Measurements from ENCODE around the gene EZH1.
A peak's percentile ranks its signal among the peaks of the same experiment; 100 is the strongest.

The EZH1 gene

GRCh38 chr17:42744806-42745617 is at the start of gene EZH1:
TSS of gene EZH1 (minus strand) at chr17:42745040. CDS start at chr17:42728941, 16,099 bp downstream.
- peak; percentile 90 for DNase-seq

DNA sequence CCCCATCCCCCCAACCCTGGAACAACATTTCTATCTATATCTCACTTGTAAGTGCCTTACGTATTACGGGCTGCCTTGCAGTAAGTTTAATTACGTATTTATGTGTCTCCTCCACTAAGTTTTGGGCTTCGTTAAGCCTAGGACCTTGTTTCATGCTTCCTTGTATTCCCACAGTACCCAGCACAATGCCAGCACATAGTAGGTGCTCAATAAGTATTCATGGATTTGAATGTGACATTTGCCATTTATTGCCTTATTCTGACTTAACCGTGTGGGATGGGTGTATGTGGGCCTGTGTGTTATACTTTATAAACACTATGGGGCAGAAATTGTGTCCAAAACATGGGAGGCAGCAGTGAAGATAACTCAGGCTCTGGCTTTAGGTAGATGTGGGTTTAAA is 47.7 kb upstream of the EZH1 start:
- no peak for DNase-seq

DNA sequence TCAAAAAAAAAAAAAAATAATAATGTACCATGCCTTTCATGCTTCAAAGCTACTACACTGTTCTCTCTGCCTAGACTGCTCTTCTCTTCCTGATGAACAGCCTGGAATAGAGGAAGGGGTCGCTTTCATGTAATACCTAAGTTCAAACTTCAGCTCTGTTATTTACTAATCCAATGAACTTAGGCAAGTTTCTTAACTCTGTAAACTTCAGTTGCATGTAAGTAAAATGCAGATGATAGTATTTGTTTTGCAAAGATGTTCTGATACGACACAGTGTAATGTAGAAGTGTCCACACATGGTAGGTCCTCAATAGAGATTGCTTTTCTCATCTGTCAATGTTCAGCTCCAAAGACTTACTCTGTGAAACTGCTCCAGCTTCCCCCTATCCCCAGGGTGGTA is 47.1 kb upstream of the EZH1 start:
- no peak for DNase-seq

DNA sequence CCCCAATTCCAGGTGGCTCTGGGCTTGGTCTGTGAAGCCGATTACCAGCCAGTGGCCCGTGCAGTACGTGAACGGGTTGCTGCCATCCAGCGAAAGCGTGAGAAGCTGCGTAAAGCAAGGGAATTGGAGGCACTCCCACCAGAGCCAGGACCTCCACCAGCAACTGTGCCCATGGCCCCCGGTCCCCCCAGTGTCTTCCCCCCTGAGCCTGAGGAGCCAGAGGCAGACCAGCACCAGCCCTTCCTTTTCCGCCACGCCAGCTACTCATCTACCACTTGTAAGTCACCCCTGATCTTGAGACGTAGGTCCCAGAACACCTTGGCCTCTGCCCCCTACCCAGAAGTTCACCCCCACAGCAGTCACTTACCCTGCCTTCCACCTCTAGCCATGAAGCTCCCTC is 42.4 kb upstream of the EZH1 start:
- no peak for DNase-seq

DNA sequence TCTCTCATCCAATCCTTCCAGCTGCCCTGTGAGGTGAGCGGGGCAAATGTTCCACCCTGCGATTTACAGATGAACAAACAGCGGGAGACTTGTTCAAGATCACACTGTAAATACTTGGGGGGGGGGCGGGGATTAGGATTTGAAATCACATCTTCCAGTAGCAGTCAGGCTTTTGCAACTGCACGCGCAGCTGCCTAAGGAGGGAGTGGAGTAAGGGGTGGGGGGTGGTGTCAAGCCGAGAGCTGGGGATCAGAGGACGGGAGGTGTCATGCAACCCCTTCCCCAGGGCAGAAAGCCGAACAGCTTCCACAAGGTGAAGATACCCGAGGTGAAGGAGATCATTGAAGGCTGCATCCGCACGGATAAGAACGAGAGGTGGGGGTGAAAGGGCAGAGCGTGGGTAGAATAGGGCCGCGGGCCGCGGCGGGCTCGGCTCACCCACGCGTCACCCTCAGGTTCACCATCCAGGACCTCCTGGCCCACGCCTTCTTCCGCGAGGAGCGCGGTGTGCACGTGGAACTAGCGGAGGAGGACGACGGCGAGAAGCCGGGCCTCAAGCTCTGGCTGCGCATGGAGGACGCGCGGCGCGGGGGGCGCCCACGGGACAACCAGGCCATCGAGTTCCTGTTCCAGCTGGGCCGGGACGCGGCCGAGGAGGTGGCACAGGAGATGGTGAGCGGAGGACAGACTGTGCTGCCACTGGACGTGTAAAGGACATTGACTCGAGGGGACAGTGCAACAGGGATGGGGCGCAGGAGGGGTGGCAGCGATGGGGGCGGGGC is 40.2 kb upstream of the EZH1 start:
- no peak for DNase-seq

DNA sequence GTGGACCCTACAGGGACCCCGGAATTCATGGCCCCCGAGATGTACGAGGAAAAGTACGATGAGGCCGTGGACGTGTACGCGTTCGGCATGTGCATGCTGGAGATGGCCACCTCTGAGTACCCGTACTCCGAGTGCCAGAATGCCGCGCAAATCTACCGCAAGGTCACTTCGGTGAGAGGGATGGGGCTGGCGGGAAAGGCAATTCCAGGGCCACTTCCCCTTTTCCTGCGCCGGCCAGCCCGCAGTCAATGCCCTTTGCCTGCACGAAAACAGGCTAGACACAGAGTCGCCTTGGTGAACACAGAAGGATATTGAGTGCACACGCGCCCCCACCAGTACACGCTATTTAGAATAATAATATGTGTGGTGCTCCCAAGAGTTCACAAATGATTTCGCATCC is 39.6 kb upstream of the EZH1 start:
- no peak for DNase-seq

- no peak for DNase-seq
Measured at GRCh38 chr17:42783791-42784138, 38.9 kb upstream of the EZH1 start.

GRCh38 chr17:42783062-42783790 is 38.4 kb upstream of the EZH1 start:
- DNase-seq: no peak

DNA sequence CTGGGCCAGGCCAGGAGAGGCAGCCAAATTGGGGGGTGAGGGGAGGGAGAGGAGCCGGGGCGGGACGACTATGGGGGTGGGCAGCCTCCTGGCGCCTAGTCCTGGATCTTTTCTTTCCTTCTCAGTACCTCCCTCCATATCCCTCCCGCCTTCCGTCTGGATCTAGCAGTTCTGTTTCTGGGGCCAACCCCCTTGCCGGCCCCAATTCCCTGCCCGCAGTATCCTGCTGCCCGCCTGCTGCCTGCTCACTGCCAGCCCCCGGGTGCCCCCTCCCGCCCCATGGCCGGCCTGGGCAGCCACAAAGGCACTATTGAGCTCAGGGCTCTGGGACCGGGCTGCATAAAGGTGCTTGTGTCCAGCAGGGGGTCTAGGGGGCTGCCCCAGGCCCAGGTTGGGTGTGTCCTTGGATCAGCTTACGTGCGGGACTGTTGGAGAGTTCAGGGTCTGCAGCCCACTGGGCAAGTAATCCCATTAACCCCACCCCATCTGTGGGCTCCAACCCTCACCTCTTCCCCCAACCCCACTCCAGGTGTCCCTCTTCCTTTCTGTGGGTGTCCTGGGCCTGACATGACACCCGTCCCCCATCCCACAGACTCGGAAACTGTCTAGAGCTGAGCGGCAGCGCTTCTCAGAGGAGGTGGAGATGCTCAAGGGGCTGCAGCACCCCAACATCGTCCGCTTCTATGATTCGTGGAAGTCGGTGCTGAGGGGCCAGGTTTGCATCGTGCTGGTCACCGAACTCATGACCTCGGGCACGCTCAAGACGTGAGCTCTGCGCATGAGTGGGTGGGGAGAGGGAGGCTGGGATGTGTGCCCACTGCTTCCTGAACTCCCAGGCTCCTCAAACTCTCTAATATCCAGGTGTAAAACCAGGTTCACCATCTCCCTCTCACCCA is 37.6 kb upstream of the EZH1 start:
- DNase-seq: no peak

DNA sequence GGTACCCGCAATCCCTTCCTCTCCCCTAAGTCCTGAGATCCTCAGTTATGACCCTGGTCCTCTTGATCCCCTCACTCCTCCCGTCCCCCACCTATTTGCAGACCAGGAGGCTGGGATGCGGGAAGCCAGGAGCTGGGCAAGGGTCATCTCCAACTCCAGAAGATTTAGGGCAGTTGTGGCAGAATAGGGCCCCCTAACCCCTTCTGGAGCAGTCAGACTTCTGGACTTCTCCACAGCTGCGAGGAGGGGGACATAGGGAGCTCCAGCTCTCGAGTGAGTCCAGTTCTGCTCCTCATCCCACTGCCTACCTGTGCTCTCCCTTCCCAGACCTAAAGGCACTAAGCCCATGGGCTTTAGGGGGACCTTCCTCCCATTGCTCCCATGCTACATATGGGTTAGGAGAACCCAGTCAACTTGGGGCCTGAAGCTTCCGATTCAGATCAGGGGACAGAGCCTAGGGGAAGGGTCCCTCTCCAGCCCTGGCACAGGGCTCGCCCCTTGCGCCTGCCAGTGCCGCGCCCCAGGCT is 36.9 kb upstream of the EZH1 start:
- no peak for DNase-seq

- DNase-seq: no peak
Measured at GRCh38 chr17:42780851-42781638, 36.2 kb upstream of the EZH1 start.

- DNase-seq: no peak
Measured at GRCh38 chr17:42779936-42780850, 35.4 kb upstream of the EZH1 start, which contains the start of gene WNK4. TSS of gene WNK4 (plus strand) at chr17:42780610. CDS start at chr17:42780699, 89 bp downstream.

- no peak for DNase-seq
Measured at GRCh38 chr17:42779304-42779935, 34.6 kb upstream of the EZH1 start.

DNA sequence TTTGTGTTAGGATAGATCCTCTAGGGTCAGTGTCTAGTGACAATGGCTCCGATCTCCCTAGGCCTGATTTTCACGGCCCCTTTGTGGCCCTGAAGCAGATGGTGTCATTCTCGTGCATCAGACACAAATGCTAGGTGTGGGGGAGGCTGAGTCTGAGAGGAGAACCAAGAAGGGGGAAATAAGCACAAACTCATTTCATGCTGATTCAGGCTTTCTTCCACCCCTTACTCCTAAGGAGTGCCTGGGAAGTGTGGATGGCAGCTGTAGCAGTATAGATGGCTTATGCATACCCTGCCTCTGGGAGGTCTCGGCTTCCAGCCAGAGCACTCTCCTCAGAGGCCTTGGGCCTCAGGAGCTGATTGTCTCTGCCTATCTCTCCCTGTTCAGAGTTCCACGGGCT is 33.7 kb upstream of the EZH1 start:
- no peak for DNase-seq

GRCh38 chr17:42775534-42776098 is 30.8 kb upstream of the EZH1 start:
- no peak for DNase-seq

GRCh38 chr17:42774066-42774745 is 29.4 kb upstream of the EZH1 start:
- no peak for DNase-seq

DNA sequence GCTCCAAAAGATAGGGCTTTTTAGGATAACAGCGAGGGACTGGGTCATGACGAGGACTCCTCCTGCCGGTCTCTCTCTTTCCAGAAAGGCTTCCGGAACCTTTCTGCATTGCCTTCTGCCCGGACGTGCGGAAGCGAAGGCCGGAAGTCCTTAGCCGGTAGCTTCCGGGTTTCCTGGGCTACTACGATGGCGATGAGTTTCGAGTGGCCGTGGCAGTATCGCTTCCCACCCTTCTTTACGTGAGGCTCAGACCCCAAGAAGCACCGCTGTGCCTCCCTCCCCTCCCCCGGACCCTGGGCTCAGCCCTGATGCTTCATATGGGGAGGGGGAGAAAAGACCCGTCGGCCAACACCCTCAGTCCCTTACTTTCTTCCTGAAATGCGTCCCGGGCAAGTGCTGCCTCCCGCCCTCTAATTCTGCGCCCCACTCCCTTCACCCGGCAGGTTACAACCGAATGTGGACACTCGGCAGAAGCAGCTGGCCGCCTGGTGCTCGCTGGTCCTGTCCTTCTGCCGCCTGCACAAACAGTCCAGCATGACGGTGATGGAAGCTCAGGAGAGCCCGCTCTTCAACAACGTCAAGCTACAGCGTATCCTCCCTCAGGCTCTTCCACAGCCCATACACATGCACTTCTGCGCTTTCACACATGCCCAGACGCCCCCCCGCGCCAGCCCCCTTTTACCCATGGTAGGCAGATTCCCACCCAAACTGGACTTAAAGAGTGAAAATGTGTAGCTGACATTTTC is 28.6 kb upstream of the EZH1 start, which contains the start of gene VPS25:
VPS25 (plus strand) TSS at position 160 of the 746 bp plus-strand sequence; CDS start at position 187, 27 bp downstream.
- peak; percentile 63 for DNase-seq

DNA sequence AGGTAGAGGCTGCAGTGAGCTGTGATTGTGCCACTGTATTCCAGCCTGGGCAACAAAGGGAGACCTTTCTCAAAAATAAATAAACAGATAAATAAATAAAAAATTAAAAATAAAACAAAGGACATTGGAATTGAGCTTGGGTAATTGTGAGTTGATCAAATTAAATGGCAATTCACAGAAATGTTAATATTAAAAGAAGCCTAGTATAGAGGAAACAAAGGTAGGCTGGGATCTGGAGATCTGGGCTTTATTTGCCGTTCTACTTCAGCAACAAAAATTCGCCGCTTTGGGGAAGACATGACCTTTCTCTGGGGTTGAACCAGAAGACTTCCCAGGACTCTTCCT is 28.1 kb upstream of the EZH1 start:
- no peak for DNase-seq
